WTC11 (cell line): Measurements from ENCODE around the gene OR2F1.

Experiments
- NFATC4 ChIP-seq: fragments of 250-450 bp; sonication (Bioruptor Pico); IDR thresholded peaks from 2 replicates; pipeline ENCODE4 v1.9.0; 2021; ENCODE audit warnings: mild to moderate bottlenecking
- ZNF317 ChIP-seq: sonication (generic); formaldehyde crosslinking; IDR thresholded peaks from 2 replicates; pipeline ENCODE4 v1.8.1; 2023; ENCODE audit warnings: low read depth, mild to moderate bottlenecking, moderate library complexity, missing genetic modification reagents, borderline replicate concordance
- TF ChIP-seq, protein P1 (sequence below): sonication (generic); formaldehyde crosslinking; IDR thresholded peaks from 2 replicates; pipeline ENCODE4 v1.8.1; 2023; ENCODE audit warnings: mild to moderate bottlenecking, moderate library complexity, missing genetic modification reagents
- TF ChIP-seq, protein P2 (sequence below): sonication (generic); formaldehyde crosslinking; IDR thresholded peaks from 2 replicates; pipeline ENCODE4 v1.8.1; 2023; ENCODE audit warnings: mild to moderate bottlenecking, missing genetic modification reagents, moderate library complexity
- TF ChIP-seq, protein P3 (sequence below): fragments of 200-600 bp; IDR thresholded peaks from 2 replicates; pipeline ENCODE4 v1.8.0; 2022; ENCODE audit warnings: antibody characterized with exemption
- TF ChIP-seq, protein P4 (sequence below): sonication (generic); formaldehyde crosslinking; IDR thresholded peaks from 2 replicates; pipeline ENCODE4 v1.8.1; 2023; ENCODE audit warnings: mild to moderate bottlenecking, missing genetic modification reagents

DNA sequence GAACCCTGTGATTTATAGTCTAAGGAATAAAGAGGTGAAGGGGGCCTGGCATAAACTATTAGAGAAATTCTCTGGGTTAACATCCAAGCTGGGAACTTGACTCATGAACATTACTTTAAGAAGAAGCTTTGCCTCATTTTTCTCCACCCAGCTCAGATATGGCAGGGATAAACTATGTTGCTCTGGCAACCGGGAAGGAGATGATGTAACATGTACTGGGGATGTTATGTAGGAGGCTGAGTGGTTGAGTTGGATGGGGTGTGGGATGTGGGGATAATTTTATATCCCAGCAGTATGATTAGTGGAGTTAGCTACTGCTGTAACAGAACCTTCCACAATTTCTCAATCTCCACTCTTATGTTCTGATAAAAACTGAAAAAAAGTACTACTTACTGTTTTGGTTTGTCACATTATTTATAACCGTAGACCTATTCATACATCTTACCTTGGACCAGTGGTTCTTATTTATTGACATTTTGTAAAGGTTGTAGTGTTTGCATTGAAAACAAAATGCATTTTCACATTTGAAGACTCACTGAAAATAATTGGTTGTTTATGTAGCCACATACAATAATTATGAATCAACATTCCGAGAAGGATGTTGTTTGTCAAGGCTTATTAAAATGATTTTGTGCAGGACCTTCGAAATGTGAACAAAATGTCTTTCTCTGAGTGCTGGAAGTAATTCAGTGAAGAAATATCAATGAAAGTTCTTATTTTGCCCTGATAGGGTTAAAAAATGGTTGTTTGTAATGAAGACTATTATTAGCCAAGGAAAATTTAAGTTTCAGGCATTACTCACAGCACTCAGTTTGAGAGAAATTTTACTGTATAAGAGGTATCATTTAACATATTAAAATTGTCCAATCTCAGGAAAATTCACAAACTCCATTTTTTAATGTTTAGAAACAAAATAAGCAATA is 18.3 kb upstream of the OR2F1 start:
- TF ChIP-seq, protein P1, sequence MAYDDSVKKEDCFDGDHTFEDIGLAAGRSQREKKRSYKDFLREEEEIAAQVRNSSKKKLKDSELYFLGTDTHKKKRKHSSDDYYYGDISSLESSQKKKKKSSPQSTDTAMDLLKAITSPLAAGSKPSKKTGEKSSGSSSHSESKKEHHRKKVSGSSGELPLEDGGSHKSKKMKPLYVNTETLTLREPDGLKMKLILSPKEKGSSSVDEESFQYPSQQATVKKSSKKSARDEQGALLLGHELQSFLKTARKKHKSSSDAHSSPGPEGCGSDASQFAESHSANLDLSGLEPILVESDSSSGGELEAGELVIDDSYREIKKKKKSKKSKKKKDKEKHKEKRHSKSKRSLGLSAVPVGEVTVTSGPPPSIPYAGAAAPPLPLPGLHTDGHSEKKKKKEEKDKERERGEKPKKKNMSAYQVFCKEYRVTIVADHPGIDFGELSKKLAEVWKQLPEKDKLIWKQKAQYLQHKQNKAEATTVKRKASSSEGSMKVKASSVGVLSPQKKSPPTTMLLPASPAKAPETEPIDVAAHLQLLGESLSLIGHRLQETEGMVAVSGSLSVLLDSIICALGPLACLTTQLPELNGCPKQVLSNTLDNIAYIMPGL (CRISPR knock-in tag), result no peak
- TF ChIP-seq, protein P2, sequence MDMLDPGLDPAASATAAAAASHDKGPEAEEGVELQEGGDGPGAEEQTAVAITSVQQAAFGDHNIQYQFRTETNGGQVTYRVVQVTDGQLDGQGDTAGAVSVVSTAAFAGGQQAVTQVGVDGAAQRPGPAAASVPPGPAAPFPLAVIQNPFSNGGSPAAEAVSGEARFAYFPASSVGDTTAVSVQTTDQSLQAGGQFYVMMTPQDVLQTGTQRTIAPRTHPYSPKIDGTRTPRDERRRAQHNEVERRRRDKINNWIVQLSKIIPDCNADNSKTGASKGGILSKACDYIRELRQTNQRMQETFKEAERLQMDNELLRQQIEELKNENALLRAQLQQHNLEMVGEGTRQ (CRISPR knock-in tag), result no peak
- TF ChIP-seq, protein P3, sequence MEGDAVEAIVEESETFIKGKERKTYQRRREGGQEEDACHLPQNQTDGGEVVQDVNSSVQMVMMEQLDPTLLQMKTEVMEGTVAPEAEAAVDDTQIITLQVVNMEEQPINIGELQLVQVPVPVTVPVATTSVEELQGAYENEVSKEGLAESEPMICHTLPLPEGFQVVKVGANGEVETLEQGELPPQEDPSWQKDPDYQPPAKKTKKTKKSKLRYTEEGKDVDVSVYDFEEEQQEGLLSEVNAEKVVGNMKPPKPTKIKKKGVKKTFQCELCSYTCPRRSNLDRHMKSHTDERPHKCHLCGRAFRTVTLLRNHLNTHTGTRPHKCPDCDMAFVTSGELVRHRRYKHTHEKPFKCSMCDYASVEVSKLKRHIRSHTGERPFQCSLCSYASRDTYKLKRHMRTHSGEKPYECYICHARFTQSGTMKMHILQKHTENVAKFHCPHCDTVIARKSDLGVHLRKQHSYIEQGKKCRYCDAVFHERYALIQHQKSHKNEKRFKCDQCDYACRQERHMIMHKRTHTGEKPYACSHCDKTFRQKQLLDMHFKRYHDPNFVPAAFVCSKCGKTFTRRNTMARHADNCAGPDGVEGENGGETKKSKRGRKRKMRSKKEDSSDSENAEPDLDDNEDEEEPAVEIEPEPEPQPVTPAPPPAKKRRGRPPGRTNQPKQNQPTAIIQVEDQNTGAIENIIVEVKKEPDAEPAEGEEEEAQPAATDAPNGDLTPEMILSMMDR, result no peak
- TF ChIP-seq NFATC4 (CRISPR knock-in tag) (no peak), ZNF317 (CRISPR knock-in tag) (no peak)
- TF ChIP-seq, protein P4, sequence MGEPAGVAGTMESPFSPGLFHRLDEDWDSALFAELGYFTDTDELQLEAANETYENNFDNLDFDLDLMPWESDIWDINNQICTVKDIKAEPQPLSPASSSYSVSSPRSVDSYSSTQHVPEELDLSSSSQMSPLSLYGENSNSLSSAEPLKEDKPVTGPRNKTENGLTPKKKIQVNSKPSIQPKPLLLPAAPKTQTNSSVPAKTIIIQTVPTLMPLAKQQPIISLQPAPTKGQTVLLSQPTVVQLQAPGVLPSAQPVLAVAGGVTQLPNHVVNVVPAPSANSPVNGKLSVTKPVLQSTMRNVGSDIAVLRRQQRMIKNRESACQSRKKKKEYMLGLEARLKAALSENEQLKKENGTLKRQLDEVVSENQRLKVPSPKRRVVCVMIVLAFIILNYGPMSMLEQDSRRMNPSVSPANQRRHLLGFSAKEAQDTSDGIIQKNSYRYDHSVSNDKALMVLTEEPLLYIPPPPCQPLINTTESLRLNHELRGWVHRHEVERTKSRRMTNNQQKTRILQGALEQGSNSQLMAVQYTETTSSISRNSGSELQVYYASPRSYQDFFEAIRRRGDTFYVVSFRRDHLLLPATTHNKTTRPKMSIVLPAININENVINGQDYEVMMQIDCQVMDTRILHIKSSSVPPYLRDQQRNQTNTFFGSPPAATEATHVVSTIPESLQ, result no peak
